Hematopoietic multipotent progenitor cell treated with erythropoietin and hydrocortisone succinate and interleukin-3 and kit ligand, for 4 days (in vitro differentiated cells): ENCODE measurements around the gene SAMD8.
"Not testable (repeated sequence)": the region's sequence is repeated elsewhere in the genome, so short reads cannot be mapped to it uniquely, and the experiment has no call there.

Source experiments
- DNase-seq: peaks from one replicate; pipeline ENCODE4 v3.0.0-alpha.2; 2015

Gene SAMD8

DNA sequence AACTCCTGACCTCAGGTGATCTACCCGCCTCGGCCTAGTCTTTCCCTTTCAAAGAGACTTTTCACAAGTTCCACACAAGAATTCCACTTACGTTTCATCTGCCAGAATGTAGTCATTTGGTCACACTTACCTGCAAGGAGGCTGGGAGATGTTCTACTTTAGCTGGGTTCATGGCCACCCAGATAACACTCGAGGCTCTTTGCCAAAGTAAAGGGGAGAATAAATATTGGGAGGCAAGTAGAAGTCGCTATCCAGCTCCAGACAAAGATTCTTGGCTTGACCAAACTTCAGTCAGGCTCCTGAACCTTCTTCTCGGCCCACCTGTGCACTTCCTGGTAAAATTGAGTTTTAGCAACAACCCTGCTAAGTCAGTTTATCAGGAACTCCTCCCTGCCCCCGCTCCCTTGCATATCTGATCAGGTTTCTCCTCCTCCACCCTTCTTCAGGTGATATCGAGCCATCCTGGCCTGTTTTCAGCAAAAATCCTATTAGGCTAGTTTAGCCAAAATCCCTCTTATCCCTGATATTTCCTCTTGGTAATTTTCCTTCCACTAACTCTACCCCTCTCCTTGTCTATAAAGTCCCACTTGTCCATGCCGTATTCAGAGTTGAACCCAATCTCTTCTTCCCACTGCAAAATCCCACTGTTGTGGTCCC is 25.1 kb upstream of the SAMD8 start:
- no peak for DNase-seq

DNA sequence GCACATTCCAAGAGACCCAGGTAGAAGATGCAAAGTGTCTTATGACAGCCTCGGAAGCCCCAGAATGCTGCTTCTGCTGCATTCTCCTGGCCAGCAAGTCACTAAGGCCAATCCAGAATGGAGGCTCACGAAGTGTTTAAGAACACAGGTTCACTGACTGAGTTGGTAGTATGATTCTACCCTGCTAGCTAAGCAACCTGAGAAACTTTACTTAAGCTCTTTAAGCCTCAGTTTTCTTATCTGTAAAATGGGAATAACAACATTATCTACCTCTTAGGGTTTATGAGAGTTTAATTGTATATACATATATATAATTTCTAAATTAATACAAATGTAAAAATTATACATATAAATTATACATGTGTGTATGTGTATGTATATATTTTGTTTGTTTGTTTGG is 22.8 kb upstream of the SAMD8 start:
- no peak for DNase-seq

DNA sequence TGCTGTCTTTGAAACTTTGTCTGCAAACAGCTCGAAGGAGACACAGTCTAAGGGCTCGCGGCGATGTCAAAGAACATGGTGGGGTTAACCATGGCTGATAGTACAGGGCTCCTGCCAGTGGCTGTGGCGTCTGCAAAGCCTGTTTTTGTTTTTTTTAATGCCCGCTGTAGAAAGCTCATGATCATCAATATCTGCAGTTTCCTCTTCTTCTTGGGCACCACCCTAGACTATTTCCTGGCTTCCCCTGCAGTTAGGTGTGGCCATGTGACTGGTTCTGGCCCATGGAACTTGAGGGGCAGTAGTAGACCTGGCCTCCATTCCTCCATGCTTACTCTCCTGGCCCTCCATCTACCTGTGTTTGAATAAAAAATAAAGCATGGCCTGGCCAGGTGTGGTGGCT is 21.8 kb upstream of the SAMD8 start:
- DNase-seq: no peak

DNA sequence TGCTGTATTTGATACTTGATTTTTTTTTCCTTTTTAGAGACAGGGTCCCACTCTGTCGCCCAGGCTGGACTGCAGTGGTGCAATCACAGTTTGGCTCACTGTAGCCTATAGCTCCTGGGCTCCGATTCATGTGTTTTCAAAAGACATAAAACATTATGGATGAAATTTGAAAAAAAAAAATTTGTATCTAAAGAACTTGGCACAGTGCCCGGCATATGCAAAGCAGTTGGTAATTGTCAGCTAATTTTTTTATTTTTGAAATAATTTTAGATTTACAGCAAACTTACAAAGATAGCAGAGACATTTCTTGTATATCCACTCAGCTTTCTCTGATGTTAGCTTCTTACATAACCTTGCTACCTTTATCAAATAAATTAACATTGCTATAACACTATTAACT is 20.3 kb upstream of the SAMD8 start:
- DNase-seq: peak; percentile 41

DNA sequence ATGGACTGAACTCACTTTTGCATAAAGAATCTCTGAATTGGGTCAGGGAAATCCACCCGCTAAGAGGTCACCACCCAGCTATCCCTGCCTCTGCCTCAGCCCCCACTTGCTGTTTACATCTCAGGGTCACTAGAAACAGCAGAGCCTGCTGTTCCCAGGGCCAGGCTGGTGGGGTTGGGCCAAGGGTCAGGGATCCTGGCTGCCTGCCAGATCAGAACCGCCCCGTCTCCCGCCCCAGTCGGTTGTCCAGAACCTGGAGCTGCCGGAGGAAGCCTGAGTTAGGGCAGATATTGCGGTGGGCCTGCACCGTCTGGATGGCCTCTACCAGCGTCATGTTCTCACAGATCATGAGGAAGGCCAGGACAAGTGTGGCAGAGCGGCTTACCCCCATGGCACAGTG is 17.0 kb upstream of the SAMD8 start:
- no peak for DNase-seq

DNA sequence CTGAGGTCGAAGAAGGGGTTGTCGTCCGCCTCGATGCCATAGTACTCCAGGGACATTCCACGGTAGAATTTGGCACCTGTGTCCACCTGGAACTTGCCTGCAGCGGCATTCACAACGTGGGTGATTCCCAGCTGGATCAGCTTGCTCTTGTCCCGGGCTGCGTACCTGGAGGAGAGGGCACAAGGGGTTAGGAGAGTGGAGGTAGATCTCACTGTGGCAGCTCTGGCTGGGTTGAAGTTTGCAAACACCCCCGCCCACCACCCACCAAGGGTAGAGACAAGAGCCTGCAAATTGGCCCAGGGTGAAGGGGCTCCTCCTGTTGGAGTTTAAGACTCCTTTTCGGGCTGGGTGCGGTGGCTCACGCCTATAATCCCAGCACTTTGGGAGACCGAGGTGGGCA is 15.8 kb upstream of the SAMD8 start:
- DNase-seq: no peak

DNA sequence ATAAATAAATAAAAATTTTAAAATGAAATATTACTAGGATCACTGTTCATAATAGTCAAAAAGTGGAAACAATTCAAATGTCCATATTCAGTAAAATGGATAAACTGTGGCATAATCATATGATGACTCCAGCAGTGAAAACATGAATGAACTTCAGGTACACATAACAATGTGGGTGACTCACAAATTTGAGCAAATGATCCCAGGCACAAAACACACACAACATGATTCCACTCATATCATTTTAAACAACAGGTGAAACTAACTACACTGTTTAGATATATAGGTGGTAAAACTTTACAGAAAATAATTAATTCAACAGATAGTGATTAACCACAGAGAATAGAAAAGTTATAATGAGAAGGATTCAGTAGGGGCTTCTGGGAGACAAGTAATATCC is 14.7 kb upstream of the SAMD8 start:
- DNase-seq: no peak

DNA sequence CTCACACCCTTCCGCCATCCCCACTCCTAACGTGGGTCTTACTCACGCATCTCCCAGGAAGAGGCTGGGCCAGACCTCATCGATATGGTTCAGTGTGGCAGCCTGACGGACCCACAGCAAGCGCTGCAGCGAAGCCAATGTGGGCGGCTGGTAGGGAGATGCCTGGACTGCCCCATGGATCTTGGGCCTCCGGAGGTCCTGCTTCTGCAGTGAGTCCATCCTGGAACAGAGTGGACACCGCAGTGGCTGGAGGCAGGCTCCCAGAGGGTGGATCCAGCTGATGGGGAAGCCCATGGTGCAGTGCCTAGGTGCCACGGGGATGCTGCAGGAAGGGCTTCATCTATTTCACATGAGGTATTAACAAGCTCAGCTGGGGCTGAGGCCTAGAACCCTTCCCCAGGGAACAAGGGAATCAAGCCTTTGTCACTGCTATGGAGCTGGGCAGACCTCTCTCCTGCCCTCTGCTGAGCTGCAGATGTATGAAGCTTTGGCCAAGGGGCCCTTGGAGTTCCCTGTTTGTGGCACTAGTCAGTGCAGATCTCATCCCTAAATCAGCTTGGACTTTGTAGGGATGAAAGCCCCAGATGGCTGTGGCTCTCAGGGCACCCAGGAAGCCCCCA is 13.7 kb upstream of the SAMD8 start:
- no peak for DNase-seq

DNA sequence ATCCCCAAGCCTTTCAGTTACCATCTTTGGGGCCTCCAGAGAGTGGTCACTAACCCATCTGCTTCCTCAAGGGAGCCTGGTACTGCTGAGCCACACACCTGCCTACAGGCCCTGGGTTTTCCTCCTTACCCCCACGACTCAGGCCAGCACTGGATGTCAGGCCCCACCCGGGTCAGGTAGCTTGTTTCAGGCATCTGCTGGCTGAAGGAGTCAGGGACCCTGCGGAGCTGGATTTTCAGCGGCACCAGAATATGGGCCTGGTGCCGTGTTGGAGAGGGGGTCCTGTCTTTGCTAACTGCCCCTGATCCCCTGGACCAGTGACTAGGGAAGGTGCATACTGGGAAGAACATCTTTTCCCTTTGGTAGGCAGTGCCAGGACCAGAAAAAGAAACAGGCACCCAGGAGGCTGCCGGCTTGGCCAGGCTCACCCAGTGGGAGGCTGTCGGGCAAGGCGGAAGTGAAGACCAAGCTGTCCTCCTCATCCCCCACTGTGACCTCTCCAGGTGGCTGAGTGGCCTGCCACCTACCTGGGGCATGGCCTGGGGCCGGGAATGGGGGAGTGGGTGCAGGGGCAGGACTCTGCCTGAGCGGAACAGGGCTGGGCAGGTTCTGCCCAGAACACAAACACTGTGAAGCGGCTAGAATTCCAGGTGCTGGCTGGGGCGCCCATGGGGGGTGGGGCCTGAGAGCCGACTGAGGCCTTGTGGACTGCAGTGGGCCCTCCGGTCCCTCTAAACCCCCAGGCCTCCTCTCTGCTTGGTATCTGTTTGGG is 12.4 kb upstream of the SAMD8 start:
- DNase-seq: no peak

DNA sequence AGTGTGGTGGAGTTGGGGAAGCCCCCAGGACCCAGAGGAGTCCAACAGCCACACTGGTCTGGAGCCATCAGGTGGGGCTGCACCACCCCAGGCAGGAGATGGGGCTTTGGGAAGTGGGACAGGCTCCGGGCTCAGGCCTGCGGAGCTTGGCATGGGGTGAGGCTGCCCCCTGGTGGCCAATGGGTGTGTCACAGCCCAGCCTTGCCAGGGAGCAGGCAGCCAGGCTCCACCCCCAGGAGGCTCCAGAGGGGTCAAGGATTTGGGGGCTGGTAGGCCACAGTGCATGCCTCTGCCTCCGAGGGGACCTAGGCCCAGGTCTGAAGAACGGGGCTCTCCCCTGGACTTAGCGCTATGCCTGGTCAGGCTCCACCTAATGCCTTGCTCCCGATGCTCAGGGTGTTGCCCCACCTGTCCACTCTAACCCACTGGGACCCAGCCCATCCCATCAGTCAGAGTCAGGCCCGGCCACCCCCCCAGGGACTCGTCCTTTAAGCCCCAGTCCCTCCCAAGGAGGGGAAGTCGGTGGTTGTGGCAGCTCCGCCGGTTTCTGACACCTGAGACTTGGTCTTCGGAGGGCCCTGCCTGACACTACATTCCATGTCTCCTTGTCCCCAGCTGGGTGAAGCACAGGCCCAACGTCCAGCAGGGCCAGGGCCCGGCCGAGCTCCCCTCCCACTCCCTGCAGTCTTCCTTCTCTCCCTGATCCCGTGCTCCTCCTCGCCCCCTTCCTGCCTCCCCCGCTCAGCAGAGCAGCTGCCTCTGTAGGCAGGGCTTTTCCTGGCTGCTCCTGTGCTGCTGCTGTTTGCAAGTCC is 11.3 kb upstream of the SAMD8 start:
- peak; percentile 81 for DNase-seq

DNA sequence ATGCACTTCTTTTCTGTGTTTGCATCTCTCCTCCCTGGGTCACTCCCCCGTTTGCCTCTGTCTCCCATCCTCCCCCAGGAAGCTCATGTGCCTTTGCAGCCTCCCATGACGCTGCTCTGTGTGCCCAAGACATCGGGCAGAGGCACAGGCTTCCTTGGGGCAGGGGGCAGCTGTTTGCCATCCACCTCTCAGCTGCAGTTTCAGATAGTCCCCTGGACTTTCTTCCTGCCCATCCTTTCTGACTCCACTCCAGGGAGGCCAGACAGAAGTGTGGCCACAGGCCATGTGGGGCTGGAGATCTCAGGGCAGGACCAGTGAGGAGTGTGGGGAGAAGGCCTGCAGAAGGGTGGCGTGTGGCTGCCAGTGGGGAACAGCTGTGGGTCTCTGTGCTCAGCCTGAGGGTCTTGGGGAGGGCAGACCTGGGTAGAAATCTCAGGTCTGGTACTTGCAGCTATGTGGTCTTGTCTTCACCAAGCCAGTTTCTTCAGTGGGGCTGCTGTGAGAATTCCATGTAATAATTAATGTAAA is 10.6 kb upstream of the SAMD8 start:
- DNase-seq: no peak

DNA sequence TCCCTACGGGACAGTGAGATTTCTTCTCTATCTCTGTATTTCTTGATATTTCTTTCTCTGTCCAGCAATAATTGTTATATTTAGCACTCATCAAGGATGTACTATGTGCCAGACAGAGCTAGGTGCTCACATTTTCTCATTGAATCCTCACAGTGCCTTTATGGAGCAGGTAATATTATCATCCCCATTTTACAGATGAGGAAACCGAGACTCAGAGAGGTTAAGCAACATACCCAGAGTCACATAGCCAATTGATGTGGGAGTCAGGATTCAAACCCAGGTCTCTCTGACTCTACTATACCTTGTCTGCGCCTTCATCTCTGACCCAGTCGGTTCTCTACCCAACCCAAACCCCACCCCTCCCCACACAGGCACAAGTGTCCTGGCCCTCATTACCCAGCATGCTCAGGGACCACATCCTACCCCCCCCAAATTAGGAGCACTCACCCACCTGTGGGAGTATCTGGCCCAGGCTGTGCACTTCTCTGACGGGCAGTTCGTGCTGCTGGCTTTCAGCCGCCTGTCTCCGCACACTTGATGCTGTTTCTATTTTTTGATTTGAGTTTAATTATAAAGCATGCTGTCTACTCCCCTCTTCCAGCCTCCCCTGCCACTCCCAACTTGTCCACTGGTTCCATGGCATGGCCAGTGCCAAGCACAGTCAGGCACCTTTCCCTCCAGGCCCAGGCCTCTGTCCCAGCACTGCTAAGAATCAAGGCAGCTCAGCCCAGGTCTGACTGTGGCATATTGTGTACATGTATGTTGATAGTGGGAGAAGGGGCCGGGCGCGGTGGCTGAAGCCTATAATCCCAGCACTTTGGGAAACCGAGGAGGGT is 9.8 kb upstream of the SAMD8 start:
- no peak for DNase-seq

DNA sequence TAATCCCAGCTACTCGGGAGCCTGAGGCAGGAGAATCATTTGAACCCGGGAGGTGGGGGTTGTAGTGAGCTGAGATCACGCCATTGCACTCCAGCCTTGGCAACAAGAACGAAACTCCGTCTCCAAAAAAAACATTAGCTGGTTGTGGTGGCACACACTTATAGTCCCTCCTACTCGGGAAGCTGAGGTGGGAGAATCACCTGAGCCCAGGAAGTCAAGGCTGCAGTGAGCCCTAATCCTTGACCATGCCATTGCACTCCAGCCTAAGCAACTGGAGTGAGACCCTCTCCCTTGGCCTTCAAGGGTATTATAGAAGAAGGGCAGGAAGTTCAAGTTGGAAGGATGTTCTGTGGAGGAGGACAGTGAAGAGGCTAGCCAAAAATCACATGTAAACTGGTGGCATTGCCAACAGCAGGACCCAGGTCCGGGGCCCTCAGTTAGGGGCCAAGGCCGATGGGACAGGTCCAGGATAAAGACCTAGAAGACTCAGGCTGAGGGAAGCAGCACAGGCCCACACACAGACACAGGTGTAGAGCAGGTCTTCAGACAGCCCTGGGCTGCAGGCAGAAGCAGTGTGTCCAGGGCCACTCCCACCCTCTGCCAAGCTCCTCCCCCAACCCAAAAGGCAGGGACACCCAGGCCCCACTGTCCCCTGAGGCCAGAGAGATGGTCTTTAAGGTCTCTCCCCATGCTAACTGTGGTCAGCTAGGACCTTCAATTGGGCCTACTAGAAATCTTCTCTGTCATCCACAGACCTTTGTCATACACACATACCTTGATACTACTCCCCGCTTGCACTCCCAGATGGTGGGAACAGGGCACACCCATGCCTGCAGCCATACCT is 8.4 kb upstream of the SAMD8 start:
- DNase-seq: no peak

DNA sequence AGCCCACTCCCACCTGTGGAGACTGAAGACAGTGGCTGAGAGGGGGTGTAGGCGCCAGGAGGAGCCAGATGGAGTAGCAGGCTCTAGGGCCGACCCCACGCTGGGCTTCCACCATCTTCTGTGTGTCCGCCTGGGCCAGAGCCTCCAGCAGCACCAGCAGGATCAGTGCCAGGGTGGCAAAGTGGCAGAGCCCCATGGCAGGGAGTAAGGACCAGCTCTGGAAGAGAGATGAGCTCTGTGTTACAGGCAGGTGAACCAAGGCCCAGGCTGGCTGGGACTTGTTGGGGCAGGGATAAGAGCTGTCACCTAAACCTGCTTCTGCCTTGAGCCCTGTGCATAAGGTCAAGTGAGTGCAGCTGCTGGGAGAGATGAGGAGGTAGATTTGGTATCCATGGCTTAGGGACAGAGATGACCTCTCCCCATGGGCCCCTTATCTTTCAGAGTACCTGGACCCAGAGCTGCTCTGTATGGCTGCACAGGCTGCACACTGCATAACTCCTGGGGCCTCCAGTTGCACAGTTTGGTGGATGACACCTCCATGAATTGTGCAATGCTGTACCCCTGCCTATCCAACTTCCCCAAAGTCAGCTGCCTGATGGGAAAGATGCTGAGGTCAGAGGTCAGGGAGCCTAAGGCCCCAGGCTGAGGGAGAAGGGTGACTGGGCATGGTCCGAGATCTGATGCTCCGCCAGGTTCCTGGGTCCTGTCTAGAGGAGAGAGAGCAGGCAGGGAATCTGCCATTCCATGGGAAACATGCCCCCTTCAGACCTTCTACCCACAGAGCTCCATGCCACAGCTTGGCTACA is 7.4 kb upstream of the SAMD8 start:
- DNase-seq: no peak

DNA sequence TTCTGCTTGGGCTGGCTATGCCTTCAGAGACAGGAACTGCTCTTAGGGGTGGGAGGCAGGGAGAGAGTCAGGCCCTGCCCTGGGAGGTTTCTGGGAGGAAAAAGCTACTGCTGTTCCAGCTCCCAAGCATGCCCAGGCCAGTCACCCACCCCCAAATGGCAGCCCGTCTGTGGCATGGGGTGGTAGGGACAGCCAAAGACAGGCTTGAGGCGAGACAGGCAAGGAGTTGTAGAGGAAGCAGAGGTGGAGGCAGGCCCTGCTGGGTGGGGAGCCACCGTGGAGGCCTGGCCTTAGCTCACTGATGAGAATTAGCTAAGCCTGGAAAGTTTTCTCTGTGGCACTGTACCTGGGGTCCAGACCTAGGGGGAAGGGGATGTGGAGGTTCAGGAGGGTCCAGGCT is 6.6 kb upstream of the SAMD8 start:
- no peak for DNase-seq

DNA sequence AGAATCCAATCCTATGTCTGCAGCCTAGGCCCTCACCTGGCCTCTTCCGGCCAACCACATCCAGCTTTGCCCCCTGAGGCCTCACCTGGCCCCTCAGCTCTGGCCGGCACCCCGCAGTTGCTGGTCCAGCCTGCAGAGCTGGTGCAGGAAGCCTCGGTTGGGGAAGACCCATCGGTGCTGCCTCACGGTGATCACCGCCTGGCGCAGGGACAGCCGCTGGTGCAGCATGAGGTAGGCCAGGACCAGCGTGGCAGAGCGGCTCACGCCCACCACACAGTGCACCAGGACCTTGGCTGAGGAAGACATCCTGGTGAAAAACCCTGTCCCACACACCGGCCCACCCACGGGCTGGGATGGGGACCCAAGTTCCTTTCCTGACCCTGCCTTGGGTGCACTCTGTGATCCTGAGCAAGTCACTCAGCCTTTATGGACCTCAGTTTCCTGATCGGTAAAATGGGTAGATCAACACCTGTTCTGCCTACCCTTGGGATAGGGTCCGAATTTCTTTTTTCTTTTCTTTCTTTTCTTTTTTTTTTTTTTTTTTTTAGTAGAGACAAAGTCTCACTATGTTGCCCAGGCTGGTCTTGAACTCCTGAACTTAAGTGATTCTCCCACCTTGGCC is 5.8 kb upstream of the SAMD8 start:
- DNase-seq: no peak

DNA sequence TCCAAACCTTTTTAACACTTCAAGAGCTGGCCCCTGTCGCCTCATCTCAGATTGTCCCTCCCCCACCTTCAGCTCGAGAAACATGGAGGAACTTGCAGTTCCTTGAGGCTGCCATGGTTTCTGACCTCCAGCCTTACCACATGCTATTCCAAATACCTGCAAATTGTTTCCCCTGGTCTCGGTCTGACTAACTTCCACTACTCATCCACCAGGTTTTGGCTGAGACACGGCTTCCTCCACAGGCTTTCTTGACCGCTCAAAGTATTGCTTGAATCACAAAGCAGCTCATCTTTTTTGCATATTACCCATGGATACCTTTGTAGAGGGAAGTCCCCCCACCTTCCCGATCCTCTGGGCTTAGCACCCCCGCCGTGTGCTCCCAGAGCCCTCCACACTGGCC is 5.2 kb upstream of the SAMD8 start:
- no peak for DNase-seq

DNA sequence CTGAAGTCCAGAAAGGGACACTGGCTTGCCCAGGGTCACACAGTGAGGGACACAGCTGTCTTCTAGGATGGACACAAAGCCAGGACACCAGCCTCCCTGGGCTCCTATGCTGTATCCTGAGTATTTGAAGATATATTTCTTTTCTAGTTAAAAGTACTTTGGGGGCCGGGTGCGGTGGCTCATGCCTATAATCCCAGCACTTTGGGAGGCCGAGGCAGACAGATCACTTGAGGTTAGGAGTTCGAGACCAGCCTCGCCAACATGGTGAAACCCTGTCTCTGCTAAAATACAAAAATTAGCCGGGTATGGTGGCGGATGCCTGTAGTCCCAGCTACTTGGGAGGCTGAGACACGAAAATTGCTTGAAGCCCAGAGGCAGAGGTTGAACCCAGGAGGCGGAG is 4.6 kb upstream of the SAMD8 start:
- not testable (repeated sequence) for DNase-seq

DNA sequence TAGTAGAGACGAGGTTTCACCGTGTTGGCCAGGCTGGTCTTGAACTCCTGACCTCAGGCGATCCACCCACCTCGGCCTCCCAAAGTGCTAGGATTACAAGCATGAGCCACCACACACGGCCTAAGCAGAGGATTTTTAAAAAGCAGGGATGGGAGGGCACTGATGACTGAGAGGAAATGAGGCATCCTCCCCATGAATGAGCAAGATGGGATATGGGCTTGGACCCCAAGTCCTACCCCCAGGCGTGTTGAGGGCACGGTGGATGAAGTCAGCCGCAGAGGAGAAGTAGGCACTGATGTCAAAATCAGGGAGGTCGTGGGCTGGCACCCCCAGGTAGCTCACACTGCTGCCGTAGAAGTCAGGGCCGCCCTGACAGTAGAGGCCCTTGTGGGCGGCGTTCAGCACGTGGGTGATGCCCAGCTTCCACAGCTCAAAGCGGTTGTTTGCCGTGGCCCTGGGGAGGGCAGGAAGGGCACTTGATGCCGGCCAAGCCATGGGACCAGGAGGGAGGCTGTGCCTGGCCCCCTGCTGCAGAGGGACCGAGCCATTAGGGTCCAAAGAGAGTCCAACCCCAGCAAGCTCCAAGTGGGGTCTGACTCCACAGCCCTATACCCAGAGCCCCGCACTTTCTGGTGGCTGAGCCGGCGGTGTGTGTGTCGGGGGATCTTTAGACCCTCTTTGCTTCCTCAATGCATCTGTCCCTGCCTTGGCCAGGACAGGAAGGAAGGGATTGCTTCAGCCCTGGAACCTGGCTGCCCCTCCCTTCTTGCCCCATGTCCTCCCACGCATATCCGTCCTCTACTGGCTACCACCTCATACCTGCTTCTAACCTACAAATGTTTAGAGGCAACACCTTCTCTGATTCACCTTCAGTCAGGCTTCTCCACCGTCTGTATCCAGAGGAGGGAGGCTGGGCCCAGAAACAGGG is 3.4 kb upstream of the SAMD8 start:
- no peak for DNase-seq
